ENCODE measurements around the gene ASXL2.

DNA sequence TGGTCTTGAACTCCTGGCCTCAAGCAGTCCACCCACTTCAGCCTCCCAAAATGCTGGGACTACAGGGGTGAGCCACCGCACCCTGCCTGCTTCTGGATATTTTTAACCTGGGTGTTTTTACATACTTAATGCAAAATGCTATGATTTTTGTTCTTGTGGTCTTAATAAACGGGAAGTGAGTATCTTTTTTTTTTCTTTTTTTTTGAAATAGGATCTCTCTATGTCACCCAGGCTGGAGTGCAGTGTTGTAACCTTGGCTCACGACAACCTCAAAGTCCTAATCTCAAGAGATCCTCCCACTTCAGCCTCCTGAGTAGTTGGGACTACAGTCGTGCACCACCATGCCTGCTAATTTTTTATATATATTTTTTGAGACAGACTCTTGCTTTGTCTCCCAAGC, 19.2 kb upstream of the ASXL2 start:
- TF ChIP-seq, protein P1, sequence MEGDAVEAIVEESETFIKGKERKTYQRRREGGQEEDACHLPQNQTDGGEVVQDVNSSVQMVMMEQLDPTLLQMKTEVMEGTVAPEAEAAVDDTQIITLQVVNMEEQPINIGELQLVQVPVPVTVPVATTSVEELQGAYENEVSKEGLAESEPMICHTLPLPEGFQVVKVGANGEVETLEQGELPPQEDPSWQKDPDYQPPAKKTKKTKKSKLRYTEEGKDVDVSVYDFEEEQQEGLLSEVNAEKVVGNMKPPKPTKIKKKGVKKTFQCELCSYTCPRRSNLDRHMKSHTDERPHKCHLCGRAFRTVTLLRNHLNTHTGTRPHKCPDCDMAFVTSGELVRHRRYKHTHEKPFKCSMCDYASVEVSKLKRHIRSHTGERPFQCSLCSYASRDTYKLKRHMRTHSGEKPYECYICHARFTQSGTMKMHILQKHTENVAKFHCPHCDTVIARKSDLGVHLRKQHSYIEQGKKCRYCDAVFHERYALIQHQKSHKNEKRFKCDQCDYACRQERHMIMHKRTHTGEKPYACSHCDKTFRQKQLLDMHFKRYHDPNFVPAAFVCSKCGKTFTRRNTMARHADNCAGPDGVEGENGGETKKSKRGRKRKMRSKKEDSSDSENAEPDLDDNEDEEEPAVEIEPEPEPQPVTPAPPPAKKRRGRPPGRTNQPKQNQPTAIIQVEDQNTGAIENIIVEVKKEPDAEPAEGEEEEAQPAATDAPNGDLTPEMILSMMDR (IDR thresholded peaks at IDR 0.05 in 4 of 5, conservative IDR thresholded peaks at IDR 0.05 in 1 of 5) = no peak
- TF ChIP-seq POLR2A (IDR thresholded peaks at IDR 0.05) = no peak
